AG04449 (cell line): ENCODE results near the gene SLC26A5.
"Not testable (repeated sequence)": the region's sequence is repeated elsewhere in the genome, so short reads cannot be mapped to it uniquely, and the experiment has no call there.

Experiments used
- CTCF ChIA-PET: fragments of 350-600 bp; formaldehyde crosslinking; extraction: SDS; loops from one replicate; lab custom pipeline; 2021; ENCODE audit warnings: antibody characterized with exemption; lab: Yijun Ruan, JAX
- POLR2A ChIA-PET: fragments of 400-600, 350-600 bp; formaldehyde crosslinking; extraction: SDS; loops from one replicate; lab custom pipeline; 2020; ENCODE audit warnings: antibody characterized with exemption, inconsistent platforms; lab: Yijun Ruan, JAX
- DNase-seq: peaks from one replicate; pipeline ENCODE4 v3.0.0-alpha.2; 2010; ENCODE audit warnings: low read depth, low spot score
- H3K4me3 ChIP-seq: 2 replicates; pipeline ENCODE4 v1.5.1; 2011; ENCODE audit warnings: low read depth, mild to moderate bottlenecking, control low read depth, low read length
- TF ChIP-seq, protein P1 (sequence below): IDR thresholded peaks from one replicate; pipeline ENCODE4 v1.5.1; 2011; ENCODE audit warnings: mild to moderate bottlenecking, moderate library complexity, low read length, control low read depth, inconsistent platforms; ENCODE audit not compliant: insufficient read depth; ENCODE audit errors: missing control alignments

SLC26A5 gene

GRCh38 chr7:103446049-103446520 lies at the start of gene SLC26A5:
Gene SLC26A5, minus strand, starts transcription at chr7:103446207. Its CDS starts 24,693 bp downstream, at chr7:103421514.
- POLR2A ChIA-PET, result no interaction called here
- DNase-seq, result no peak
- TF ChIP-seq, protein P1, sequence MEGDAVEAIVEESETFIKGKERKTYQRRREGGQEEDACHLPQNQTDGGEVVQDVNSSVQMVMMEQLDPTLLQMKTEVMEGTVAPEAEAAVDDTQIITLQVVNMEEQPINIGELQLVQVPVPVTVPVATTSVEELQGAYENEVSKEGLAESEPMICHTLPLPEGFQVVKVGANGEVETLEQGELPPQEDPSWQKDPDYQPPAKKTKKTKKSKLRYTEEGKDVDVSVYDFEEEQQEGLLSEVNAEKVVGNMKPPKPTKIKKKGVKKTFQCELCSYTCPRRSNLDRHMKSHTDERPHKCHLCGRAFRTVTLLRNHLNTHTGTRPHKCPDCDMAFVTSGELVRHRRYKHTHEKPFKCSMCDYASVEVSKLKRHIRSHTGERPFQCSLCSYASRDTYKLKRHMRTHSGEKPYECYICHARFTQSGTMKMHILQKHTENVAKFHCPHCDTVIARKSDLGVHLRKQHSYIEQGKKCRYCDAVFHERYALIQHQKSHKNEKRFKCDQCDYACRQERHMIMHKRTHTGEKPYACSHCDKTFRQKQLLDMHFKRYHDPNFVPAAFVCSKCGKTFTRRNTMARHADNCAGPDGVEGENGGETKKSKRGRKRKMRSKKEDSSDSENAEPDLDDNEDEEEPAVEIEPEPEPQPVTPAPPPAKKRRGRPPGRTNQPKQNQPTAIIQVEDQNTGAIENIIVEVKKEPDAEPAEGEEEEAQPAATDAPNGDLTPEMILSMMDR, result no peak
- H3K4me3 ChIP-seq, result peak within 1 kb of the TSS; percentile 36
- CTCF ChIA-PET, result interaction anchor here (0.6 to 1.4 kb wide), 6 partner anchors 17 to 714 kb away, joined by 3 to 4 read pairs (median 3); no protein-coding TSS in a partner anchor

- H3K4me3 ChIP-seq, result no peak overlapping the region
- ChIA-PET CTCF (no interaction called here), POLR2A (no interaction called here)
- no peak for DNase-seq
- TF ChIP-seq, protein P1, result no peak
Observed at GRCh38 chr7:103487419-103487818, 41.4 kb upstream of the SLC26A5 start.

- POLR2A ChIA-PET, result not testable (repeated sequence)
Observed at GRCh38 chr7:103486873-103487272, 40.9 kb upstream of the SLC26A5 start.

GRCh38 chr7:103480771-103481170 lies 34.8 kb upstream of the SLC26A5 start:
- CTCF ChIA-PET, result no interaction called here
- H3K4me3 ChIP-seq, result no peak overlapping the region
- DNase-seq, result no peak
- TF ChIP-seq, protein P1, result no peak
- POLR2A ChIA-PET, result no interaction called here

More at GRCh38 chr7:103486873-103487272, 40.9 kb upstream of the SLC26A5 start:
- CTCF ChIA-PET, H3K4me3 ChIP-seq, DNase-seq: not testable (repeated sequence)

- DNase-seq, result no peak
- ChIA-PET CTCF (no interaction called here), POLR2A (no interaction called here)
- TF ChIP-seq, protein P1, result no peak
- no peak overlapping the region for H3K4me3 ChIP-seq
Observed at GRCh38 chr7:103474956-103475355, 28.9 kb upstream of the SLC26A5 start.

DNA sequence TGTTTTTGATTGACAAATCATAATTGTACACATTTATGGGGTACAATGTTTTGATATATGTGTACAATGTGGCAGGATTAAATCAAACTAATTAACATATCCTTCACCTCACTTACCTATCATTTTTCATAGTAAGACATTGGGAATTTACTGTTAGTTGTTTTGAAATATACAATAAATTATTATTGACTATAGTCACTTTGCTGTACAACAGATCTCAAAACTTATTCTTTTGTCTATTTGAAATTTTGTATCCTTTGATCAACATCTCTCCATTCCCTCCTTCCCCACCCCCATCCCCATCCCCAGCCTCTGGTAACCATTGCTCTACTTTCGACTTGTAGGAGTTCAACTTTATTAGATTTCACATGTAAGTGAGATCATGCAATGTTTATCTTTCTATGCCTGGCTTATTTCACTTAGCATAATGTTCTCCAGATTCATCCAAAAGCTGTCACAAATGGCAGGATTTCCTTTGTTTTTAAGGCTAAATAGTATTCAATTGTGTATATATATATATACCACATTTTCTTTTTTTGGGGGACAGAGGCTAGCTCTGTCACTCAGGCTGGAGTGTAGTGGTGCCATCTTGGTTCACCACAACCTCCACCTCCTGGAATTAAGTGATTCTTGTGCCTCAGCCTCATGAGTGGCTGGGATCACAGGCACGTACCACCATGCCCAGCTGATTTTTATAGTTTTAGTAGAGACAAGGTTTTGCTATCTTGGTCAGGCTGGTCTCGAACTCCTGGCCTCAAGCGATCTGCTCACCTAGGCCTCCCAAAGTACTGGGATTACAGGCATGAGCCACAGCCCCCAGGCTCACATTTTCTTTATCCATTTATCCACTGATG lies 23.3 kb upstream of the SLC26A5 start:
- CTCF ChIA-PET, result no interaction called here
- TF ChIP-seq, protein P1, result no peak

More for the DNA sequence above, 23.3 kb upstream of the SLC26A5 start:
- H3K4me3 ChIP-seq, result no peak overlapping the region
- POLR2A ChIA-PET, result no interaction called here
- no peak for DNase-seq
